Stimulated activated CD4-positive, alpha-beta T cell treated with anti-CD3 and anti-CD28 coated beads, Interleukin-1b, Interleukin-23, amount 100 ng/mL, for 48 hours (primary cell): ENCODE results near the gene PSMB5.

Source experiments
- DNase-seq: peaks from one replicate; pipeline ENCODE4 v3.0.0-alpha.2; 2020

Gene PSMB5

DNA sequence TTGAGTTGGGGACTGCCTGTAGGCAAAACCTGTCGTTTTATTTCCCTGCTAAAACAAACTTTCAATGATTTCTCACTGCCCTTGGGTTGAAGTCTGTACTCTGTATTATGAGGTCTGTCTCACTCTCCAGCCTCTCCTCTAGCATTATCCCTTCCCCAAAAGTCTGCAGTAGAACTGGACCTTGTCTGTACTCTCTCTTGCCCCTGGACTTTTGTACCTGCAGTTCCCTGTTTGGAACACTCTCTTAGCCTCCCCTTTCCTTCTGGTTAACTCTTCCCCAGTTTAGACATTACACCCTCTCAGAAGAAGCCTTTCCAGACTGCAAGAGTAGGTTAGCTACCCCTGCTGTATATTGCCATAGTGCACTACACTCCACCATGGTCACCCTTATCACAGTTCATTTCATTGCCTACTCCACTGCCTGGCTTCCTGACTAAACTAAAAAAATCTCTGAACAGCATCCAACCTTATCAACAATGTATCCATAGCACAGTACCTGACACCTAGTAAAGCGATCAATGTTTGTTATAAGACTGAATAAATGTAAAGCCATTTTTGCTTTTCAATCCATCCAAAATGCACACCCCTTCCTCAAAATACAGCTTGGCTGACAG lies 48.7 kb downstream of the PSMB5 start:
- DNase-seq: no peak

DNA sequence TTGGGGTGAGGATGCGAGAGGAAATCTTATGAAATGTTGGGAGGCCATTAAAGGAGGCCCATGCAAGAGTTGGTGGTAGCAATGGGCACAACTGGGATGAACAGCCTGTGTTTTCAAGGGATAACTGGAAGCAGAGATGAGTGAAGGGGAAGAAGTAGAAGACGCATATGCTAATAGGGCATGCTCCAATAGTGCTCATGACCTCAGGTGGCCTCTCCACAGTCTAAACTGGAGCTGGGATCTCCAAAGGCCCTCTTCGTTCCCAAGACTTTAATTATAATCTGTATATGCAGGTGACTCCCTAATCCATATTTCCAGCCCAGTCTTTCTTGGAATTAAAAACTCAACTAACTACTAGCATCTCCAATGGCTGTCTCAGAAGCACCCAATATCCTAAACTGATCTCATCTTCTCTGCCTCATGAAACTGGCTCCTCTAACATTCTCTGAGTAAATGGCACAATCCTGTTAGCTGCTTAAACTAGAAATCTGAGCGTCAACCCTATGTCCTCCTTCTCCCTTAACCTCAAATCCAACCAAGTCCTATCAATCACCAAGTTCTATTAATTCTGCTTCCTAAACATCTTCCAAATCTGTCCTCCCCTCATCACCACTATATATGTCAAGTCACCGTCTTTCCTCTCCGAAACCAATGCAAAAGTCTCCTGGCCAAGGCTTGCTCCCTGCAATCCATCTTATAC lies 49.6 kb downstream of the PSMB5 start:
- no peak for DNase-seq

GRCh38 chr14:22982477-22983245 lies 52.0 kb downstream of the PSMB5 start, which contains the start of gene AJUBA:
AJUBA (minus strand) TSS chr14:22982551; CDS start chr14:22982266, 285 bp downstream.
- DNase-seq: peak; percentile 74

- DNase-seq: no peak
Observed at GRCh38 chr14:22981876-22982476, 52.7 kb downstream of the PSMB5 start.

- peak; percentile 8 for DNase-seq
Observed at GRCh38 chr14:22981090-22981875, 53.4 kb downstream of the PSMB5 start.

DNA sequence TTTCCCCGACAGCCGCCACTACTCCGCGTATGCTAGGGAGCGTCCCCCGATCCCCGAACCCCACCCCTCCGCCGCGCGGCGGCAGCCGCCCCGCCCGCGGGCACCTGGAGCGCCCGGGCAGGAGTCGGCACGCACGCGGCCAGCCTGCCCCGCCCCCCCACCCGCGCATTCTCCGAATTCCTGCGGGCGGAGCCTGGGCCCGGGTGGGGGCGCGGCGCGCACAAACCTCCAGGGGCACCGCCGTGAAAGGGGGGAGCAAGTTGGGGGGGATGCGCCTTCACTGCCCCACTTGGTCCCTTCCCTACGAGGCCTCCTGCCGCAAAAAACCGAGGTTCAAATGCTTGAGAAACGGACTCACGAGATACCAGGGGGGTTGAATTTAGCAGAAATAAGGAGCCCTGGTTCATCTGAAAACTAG lies 54.0 kb downstream of the PSMB5 start:
- DNase-seq: no peak

DNA sequence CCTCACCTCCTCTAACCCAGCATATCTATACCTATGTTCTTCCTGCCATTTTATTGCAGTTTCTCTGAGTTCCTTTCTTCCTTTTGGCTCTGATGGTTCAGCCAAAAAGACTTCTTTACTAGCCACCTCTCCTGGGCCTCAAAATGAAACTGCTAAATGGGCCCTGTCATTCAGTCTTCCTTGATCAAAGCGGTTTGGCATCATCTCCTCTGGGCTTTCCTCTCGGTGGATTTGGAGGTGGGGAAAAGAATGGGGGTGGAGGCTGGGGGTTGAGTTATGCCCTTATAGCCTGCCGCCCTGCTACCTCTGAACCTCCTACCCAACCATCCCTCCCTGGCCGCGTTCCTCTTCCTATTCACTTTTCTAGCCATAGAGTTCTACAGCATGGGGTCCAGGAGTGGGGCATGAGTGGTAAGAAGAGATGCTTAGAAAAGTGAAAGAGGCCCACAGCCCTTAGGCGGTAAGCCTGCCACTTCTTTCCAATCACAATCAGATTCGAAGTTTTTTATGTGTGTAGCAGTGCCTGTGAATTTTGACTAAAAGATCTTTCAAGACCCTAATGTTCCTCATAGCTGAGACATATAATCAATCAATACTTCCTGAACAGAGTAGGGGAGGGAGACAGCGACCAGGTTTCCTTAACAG lies 54.8 kb downstream of the PSMB5 start:
- no peak for DNase-seq

GRCh38 chr14:22978981-22979671 lies 55.6 kb downstream of the PSMB5 start:
- DNase-seq: no peak

DNA sequence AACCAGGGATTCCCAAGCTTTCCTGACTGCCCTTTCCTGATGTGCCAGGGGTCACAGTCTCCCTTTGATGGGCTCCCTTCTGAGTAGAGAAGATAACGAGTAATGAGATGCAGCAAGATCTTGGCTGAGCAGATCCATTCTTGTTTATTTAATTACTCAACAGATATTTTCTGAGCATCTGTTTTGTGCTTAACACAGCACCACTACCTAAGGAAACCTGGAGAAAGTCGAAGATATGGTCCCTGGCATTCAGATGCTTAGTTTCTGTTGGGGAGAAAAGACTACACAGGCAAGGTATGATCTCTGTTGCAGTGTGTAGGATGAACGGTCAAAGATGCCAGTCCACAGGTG lies 56.2 kb downstream of the PSMB5 start:
- no peak for DNase-seq

- DNase-seq: no peak
Observed at GRCh38 chr14:22977684-22978486, 56.8 kb downstream of the PSMB5 start.

GRCh38 chr14:22977434-22977683 lies 57.3 kb downstream of the PSMB5 start:
- no peak for DNase-seq

DNA sequence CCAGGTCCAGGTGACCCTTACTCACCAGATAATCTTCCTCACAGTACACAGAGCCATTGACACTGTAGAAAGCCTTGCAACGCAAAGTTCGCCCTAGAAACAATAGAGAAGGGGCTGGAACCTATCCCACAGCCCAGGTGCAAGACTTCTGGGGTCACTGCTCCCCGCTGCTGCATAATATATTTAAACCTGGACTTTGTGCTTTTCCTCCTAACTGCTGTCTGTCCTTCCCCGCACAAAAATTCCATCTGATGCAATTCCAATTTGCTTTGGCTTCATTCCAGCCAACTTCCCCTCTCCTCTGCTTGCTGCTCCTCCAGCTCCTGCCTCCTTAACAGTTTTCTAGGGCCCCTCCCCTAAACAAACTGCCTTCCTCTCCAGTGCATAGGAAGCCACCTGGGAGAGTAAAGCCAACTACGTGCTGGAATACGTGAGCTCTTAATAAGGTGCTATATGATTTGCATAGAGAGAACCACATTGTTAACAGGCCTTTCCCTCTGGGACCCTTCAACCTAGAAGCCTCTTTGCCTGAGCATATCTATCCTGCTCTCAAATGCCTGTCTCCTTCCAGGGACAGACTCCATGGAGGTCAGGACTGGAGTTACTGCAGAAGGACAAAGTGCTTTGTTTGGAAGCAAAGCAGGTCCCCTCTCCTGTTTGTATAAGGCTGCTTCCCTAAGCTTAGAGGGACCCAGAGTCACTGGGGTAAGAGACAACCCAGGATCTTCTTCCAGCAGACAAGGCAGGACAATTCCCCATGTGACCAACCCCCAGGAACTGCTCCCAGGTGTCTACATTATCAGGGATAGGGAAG lies 57.9 kb downstream of the PSMB5 start:
- DNase-seq: no peak
